CD4-positive, alpha-beta T cell treated with Interferon gamma for 1 hour (primary cell): Measurements from ENCODE around the gene C1orf50.
"Not testable (repeated sequence)": the region's sequence is repeated elsewhere in the genome, so short reads cannot be mapped to it uniquely, and the experiment has no call there.

Experiments used
- DNase-seq: peaks from one replicate; pipeline ENCODE4 v3.0.0-alpha.2; 2020

C1orf50 gene

DNA sequence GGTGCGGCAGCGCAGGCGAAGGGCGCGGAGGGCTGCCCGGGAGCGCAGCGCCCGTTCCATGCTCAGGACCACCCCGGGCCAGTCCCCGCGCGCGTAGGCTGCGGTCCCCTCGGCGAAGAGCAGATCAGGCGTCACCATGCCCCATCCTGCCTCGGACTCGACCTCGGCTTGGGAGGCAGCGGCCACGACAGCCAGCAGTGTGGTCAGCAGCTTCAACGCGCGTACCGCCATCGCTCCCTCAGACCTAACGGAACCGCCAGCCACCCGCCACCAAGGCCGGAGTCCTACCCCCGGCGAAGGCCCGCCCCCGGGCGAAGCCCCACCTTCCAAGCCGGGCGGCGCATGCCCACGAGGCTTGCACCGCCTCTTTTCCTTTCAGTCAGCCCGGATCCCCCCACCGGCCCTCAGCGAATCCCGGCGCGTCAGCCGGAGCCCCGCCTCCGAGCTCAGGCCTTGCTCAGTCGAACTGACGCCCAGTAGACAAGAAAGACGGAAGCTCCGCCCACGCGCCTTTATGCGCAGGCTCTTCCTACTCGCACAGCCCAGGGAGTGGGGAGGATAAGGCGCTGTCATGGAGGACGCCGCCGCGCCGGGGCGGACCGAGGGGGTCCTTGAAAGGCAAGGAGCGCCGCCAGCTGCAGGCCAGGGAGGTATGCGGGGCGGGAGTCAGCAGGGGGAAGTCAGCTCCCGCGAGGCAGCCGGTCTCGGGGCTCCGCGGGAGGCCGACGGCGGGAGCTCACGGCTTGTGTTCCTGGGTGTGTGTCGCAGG is at the start of gene C1orf50, which contains the start of gene P3H1:
TSS of gene C1orf50 (plus strand) at position 509 of the 769 bp plus-strand sequence. CDS start at position 572, 63 bp downstream.
TSS of gene P3H1 (minus strand) at position 288 of the 769 bp plus-strand sequence. CDS start at position 231, 57 bp downstream.
- DNase-seq, result peak; percentile 100

GRCh38 chr1:42720868-42721267 is 46.2 kb upstream of the C1orf50 start:
- no peak for DNase-seq

GRCh38 chr1:42721926-42722325 is 45.1 kb upstream of the C1orf50 start:
- DNase-seq, result no peak

DNA sequence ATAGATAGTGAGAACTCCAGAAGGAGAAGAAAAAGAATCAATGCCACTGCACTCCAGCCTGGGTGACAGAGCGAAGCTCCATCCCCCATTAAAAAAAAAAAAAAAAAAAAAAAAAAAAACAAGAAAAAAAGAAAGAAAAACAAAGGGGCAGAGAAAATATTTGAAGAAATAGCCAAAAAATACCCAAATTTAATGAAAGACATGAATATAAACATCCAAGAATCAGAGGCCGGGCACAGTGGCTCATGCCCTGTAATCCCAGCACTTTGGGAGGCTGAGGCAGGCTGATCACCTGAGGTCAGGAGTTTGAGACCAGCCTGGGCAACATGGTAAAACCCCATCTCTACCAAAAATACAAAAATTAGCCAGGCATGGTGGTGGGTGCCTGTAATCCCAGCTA is 44.6 kb upstream of the C1orf50 start:
- not testable (repeated sequence) for DNase-seq

DNA sequence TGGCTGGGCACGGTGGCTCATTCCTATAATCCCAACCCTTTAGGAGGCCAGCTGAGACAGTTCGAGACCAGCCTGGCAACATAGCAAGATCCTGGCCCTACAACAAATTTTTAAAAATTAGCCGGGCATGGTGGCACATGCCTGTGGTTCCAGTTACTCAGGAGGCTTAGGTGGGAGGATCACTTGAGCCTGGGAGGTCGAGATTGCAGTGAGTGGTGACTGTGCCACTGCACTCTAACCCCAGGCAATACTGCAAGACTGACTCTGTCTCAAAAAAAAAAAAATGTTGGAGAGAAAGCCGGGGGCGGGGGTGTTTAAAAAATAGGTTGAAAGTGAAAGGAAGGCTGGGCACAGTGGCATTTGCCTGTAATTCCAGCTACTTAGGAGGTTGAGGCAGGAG is 43.5 kb upstream of the C1orf50 start:
- no peak for DNase-seq

DNA sequence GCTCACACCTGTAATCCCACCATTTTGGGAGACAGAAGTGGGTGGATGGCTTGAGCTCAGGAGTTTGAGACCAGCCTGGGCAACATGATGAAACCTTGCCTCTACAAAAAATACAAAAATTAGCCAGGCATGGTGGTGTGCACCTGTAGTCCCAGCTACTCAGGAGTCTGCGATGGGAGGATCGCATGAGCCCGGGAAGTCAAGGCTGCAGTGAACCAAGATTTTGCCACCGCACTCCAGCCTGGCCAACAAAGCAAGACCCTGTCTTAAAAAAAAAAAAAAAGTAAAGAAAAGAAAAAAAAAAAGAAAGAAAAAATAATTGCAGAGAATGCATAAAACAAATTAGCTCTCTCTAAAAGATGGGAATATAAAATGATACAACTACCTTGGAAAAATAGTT is 41.2 kb upstream of the C1orf50 start:
- DNase-seq, result not testable (repeated sequence)

DNA sequence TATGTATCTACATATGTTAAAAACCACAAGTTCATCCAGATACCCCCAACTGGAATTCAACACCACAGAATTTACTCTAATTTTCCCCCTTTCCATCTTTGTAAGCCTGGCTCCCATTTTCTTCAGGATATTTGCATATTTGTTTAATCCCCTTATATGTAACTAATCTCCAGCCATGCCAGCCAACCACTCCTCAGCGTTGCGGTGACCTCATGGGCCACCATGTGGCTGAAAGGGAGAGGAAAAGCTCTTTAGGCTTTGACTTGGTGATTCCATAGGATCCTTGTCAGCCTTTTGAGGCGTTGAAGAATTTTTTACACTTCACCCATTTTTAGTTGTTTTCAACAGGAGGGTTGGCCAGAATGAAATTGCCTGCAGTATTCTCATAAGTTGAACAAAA is 37.0 kb upstream of the C1orf50 start:
- no peak for DNase-seq

- DNase-seq, result no peak
Observed at GRCh38 chr1:42730988-42731387, 36.1 kb upstream of the C1orf50 start.

GRCh38 chr1:42731585-42731984 is 35.5 kb upstream of the C1orf50 start:
- no peak for DNase-seq

DNA sequence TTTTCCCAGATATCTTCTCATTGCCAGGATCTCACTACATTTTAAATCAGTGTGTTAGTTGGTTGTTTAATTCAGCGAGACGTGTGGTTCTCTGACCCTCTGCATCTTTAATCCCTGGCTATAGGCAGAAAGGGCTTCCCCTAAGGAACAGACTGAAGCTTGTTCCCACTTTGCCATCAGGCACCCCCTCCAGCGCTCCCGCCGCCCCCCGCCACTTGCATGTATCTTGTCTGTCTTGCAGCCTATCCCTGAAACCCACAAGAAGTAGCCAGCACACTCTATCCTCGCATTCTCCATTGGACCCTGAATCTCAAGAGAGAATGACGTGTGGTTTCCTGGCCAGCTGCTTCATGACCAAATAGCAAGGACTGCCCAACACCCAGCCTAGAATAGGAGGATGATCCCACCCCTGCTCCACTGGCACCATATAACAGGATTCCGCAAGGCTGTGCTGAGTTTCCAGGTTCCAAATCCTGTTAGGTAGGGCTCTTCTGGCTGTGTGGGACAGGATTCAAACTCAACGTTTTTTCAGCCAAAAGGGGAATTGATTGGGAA is 34.8 kb upstream of the C1orf50 start:
- DNase-seq, result no peak

DNA sequence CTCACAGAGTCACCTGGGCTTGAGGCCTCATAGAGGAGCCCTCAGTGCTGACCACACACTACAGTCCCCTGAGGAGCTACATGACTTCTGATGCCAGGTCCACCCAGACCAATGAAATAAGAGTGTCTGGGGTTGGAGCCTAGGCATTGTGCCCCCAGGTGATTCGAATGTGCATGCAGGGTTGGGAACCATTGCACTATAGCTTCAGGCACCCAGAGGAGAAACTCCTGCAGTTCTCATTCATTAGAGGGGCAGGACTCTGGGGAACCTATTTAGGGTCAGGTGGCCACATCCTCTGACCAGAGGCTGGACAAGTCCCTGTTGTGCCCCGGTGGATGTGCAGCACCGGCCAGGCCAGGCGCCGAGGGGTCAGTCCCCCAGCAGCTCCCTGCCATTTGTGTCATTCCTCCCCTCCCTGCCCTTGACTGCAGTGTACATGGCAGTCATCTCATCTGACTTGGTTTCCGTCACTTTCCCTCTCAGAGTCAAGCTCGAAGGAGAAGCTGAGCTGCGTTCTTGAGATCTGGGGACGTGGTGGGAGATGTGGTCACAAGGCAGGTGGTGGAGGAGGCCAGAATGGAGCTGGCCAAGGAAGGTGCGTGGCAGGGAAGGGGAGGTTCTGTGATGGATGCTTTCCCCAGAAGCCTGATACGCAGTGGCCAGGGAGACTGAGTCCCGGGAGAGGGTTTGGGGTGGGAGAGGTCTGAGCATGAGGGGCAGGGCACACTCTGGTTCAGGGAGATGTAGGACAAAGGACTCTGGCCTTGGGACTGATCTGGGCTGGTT is 33.4 kb upstream of the C1orf50 start:
- no peak for DNase-seq

- DNase-seq, result no peak
Observed at GRCh38 chr1:42734201-42735035, 32.6 kb upstream of the C1orf50 start.

- DNase-seq, result no peak
Observed at GRCh38 chr1:42735056-42735455, 32.0 kb upstream of the C1orf50 start.

DNA sequence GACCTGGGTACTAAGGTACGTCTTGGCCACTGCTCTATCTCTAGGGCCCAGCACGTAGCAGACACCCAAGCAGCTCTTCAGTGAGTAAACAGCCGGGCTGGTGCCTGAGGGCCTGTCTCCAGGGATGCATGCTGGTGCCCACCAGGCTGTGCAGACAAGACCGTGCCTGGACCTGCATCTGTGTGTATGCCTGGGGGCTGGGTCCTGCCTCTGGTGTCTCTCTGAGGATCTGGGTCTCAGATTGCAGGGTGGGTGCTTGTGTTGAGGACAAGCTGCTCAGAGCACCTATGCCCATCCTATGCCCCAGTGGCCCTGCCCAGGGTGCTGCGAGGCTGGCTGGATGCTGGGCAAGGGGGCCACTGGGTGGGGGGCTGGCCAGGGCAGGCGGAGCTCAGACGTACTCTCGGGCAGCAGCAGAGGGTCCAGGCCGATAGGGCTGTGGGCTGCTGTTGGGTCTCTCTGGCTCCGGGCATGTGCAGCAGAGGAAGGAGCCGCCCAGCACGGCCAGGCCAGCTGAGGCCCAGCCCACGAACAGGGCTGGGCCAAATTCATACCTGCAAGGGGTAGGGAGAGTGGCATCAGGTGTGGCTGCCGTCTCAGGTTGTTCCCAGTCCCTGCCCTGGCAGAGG is 31.5 kb upstream of the C1orf50 start:
- no peak for DNase-seq

- no peak for DNase-seq
Observed at GRCh38 chr1:42736152-42736551, 30.9 kb upstream of the C1orf50 start.

DNA sequence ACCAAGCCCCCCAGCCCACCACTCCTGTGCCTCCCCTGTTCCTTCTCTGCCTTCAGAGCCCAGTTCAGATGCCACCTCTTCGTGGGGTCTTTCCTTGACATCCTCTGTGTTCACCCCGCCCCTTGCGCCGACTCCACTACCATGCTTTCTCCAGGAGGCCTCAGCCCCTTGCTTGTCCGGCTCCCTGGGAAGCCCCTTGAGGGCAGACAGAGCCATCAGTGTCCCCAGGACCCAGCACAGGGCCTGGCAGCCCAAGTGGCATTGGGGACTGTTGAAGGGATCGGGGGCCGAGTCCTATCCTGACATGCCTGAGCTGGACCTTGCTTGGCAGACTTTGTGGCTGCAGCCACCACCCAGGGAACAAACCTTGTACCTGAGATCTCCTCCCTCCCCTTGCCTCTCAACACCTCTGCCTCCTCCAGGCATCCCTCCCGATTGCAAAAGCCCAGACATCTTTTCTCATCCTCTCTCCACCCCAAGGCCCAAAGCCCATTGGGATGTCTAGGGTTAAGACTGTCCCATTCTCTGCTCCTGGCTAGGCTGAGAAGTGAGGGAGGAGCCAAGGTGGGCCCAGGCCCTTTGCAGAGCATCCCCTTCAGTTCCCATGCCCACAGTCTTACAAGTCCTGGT is 30.4 kb upstream of the C1orf50 start:
- DNase-seq, result no peak

- DNase-seq, result peak; percentile 14
Observed at GRCh38 chr1:42737257-42737656, 29.8 kb upstream of the C1orf50 start.

DNA sequence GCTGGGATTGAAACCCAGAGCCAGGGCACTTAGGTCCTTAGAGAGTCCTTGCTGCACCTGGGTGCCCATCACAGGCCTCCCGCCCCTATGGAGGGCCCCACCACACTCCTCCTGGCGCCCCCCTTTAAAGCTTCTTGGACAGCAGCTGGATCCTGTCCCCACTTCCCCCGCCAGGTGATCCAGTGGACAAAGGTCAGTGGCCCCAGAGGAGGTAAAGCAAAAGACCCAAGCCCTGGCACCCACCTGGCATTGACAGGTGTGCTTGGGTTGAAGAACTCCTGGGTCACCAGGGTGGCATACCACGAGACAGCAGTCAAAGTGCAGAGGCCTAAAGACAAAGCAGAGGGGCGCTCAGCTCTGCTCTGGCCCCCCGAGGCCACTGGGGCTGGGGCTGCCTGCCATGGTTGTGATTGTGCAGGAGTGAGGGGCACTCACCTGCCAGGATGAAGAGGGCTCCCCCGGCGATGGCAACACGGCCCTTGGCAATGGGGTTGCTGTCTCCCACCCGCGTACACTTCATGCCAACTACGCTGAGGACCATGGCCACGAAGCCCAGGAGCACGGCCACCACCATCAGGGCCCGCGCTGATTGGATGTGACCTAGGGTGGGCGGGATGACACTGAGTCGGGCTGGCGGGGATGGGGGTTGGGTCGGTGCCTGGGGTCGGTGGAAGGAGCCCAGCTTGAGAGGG is 28.9 kb upstream of the C1orf50 start:
- DNase-seq, result no peak

GRCh38 chr1:42738678-42739226 is 28.3 kb upstream of the C1orf50 start:
- DNase-seq, result no peak

- DNase-seq, result no peak
Observed at GRCh38 chr1:42739753-42740700, 27.0 kb upstream of the C1orf50 start, which contains the start of gene CLDN19. Gene CLDN19 (minus strand): TSS chr1:42740236. CDS start chr1:42740063, 173 bp downstream.
